GM12864 (cell line): ENCODE results near the gene IGSF3.

ENCODE experiments used
- DNase-seq: peaks from one replicate; pipeline ENCODE4 v3.0.0-alpha.2; 2011; ENCODE audit warnings: low read depth
- H3K4me3 ChIP-seq: 2 replicates; pipeline ENCODE4 v1.5.1; 2011; ENCODE audit warnings: mild to moderate bottlenecking, low read depth, low read length, control low read depth
- TF ChIP-seq, protein P1 (sequence below): IDR thresholded peaks from 2 replicates; pipeline ENCODE4 v1.5.1; 2011; ENCODE audit warnings: low read depth, mild to moderate bottlenecking, moderate library complexity, low read length, control low read depth, inconsistent platforms; ENCODE audit errors: missing control alignments

The IGSF3 gene

DNA sequence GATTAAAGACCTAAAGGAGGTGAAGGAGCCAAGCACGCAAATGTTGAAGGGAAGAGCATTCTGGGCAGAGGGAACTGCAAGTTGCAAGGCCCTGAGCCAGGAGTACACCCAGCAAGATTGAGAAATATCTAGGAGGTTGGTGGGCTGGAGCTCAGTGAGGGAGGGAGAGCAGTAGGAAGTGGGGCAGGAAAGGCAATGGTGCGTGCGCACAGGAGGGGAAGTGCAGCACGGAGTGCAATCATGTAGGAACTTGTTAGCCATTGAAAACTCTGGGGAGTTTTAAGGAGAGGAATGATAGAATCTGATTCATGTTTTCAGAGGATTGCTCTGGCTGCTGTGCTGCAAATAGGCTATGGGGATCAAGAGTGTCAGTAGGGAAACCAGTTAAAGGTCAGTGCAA, 13.2 kb upstream of the IGSF3 start:
- no peak for DNase-seq
- TF ChIP-seq, protein P1, sequence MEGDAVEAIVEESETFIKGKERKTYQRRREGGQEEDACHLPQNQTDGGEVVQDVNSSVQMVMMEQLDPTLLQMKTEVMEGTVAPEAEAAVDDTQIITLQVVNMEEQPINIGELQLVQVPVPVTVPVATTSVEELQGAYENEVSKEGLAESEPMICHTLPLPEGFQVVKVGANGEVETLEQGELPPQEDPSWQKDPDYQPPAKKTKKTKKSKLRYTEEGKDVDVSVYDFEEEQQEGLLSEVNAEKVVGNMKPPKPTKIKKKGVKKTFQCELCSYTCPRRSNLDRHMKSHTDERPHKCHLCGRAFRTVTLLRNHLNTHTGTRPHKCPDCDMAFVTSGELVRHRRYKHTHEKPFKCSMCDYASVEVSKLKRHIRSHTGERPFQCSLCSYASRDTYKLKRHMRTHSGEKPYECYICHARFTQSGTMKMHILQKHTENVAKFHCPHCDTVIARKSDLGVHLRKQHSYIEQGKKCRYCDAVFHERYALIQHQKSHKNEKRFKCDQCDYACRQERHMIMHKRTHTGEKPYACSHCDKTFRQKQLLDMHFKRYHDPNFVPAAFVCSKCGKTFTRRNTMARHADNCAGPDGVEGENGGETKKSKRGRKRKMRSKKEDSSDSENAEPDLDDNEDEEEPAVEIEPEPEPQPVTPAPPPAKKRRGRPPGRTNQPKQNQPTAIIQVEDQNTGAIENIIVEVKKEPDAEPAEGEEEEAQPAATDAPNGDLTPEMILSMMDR, result no peak
- no peak overlapping the region for H3K4me3 ChIP-seq

DNA sequence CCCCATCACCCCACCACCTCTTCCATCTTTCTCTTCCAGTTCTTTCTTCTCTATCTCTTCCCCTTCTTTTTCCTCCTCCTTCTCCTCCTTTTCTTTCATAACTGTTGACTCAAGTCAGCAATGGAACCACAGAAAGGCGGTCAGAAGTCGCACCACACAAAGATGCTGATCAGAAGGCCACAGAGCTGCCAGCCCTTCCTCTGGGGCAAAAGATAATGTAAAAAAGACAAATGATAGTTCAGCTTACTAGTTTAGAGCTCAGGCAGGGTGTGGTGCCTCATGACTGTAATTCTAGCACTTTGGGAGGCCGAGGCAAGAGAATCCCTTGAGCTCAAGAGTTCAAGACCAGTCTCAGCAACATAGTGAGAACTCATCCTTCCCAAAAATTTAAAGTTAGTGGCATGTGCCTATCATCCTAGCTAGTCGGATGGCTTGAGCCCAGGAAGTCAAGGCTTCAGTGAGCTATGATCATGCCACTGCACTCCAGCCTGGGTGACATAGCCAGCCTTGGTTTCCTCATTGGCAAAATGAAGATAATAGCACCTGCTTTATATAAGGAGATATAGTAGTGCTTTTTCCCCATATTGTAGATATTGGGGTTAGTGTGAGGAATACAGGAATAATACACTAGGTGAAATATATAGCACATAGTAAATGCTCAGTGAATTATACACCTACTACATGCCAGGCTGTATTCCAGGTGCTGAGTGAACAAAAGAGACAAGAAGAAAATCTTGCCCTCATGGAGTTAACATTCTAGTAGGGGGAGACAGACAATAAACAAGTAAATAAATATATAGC, 12.5 kb upstream of the IGSF3 start:
- TF ChIP-seq, protein P1, result no peak
- H3K4me3 ChIP-seq, result no peak overlapping the region
- DNase-seq, result no peak

DNA sequence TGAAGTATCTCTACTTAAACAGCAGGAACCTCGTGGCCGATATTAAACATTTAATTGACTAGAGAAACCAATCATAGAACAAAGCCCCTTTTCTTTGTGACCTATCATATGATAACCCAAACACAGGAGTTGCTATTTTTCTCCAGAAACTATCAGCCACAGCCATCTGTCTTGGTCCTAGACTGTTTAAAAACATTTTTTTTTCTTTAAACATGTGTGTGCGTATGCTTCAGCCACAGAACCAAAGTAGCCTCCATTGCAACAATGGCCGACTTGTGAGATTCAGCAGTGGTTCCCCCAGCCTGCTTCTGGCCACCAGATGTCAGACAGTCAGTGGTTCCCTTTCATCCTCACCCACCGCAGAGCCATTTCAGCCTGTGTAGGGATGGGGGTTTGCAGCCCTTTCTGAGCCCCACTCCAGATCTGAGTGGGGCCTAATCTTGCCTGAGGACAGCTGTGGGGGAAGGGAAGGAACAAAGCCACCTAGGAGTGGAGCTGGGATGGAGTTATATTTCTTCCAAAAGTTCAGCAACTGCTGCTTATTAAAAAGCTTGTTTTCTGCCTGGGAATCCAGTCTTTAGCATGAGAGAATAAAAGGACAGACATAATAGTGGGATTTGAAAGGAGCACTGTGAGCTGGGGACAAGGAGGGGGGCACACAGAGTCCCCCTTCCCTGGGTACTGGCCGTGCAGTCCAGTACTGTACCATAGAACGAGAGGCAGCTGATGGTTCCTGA, 11.7 kb upstream of the IGSF3 start:
- TF ChIP-seq, protein P1, result no peak
- no peak overlapping the region for H3K4me3 ChIP-seq
- no peak for DNase-seq

DNA sequence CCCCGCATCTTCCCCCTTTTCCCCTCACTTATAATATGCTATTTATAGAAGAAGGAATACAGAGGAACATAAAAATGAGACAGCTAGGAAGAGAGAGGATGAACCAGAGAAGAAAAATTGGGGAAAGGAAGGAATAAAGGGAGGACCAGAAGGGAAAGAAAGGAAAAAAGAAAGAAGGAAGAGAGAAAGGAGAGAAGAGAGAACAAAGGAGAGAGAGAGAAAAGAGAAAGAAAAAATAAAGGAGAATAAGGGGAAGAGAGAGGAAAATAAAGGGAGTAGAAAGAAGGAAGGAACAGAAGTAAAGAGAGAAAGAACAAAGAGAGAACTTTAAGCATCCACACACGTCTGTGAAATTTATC, 11.2 kb upstream of the IGSF3 start:
- no peak for DNase-seq
- no peak overlapping the region for H3K4me3 ChIP-seq
- TF ChIP-seq, protein P1, result no peak

DNA sequence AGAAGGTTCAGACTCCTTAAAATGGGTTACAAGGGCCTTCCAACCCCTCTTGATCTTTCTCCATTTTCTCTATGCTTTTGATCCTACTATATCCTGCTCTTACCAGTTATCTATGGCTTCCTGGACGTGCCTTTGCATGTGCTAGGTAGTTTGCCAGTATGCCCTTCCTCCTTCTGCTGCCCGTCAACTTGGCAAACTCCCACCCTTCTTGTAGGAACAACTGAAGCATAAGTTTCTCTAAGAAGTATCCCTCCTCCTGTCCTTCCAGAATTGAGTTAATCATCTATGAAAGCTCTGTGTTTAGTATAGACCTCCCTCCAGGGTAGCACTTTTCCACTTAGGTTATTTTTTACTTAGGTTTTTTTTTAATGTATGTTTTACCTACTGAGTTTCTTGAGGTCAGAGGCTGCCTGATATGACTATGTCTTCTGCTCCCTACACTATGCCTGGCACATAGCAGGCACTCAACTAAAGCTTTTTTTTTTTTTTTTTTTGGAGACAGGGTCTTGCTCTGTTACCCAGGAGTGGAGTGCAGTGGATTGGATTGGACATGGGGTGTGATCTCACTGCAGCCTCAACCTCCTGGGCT, 10.0 kb upstream of the IGSF3 start:
- TF ChIP-seq, protein P1, result no peak
- DNase-seq, result no peak

DNA sequence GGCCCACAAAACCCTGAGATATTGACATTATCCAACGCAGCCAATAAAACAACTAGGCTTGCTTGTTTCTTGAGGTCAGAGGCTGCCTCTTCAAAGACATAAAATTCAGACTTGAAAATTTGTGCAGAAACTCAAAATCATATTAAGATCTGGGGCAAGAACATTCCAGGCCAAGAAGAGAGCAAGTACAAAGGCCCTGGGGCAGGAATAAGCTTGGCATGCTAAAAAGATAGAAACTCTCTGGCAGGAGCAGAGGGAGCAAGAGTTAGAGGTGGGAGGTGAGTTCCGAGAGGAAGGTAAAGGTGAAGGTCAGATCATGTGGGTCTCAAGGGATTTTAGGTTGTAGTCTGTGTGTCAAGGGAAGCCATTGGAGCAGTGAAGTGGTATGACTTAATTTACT, 8.8 kb upstream of the IGSF3 start:
- no peak overlapping the region for H3K4me3 ChIP-seq
- TF ChIP-seq, protein P1, result no peak
- no peak for DNase-seq

More for the DNA sequence above, 10.0 kb upstream of the IGSF3 start:
- no peak overlapping the region for H3K4me3 ChIP-seq
